ENCODE data around the gene DYNC1I2.

- no peak for TF ChIP-seq CTCF (IDR thresholded peaks at IDR 0.05; ENCODE audit: borderline replicate concordance, extremely low read depth, low read length, poor library complexity, severe bottlenecking)
- no peak for TF ChIP-seq EZH2 (IDR thresholded peaks at IDR 0.05; ENCODE audit: borderline replicate concordance, low read depth, low read length, severe bottlenecking)
These were observed 20.5 kb downstream of the DYNC1I2 start for GRCh38 chr2:171707752-171708151.

Data from DND-41 (cell line).